HG03520 (cell line): ENCODE measurements around the gene PHKA2.
"Not testable (repeated sequence)": the region's sequence is repeated elsewhere in the genome, so short reads cannot be mapped to it uniquely, and the experiment has no call there.

Source experiments
- ATAC-seq: cut with Tn5 transposase; IDR thresholded peaks from one replicate; pipeline ENCODE4 v1.9.1; 2021; ENCODE audit warnings: mild to moderate bottlenecking, moderate library complexity; ENCODE audit not compliant: unreplicated experiment

PHKA2 gene

DNA sequence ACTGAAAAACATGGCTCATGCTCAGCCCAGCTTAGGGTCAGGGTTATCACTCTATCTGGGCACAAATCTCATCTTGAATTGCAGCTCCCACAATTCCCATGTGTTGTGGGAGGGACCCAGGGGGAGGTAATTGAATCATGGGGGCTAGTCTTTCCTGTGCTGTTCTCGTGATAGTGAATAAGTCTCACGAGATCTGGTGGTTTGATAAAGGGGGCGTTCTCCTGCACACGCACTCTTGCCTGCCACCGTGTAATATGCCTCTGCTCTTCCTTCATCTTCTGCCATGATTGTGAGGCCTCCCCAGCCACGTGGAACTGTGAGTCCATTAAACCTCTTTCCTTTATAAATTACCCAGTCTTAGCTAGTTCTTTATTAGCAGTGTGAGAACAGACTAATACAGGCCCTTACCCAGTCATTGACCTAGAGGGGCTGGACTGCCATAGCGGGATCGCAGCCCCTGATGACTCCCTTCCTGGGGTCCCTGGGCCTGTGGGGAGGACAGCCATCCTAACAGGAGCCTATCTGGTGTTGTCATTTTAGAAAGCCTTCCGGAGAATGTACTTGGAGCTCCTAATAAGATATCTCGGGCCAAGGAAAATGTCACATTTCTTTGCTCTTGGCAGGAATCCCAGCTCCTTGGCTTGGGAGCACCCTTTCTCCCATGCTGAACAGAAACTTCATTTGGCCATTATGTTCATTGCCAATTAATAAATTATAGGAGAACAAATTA lies 112.6 kb downstream of the PHKA2 start:
- ATAC-seq: no peak

DNA sequence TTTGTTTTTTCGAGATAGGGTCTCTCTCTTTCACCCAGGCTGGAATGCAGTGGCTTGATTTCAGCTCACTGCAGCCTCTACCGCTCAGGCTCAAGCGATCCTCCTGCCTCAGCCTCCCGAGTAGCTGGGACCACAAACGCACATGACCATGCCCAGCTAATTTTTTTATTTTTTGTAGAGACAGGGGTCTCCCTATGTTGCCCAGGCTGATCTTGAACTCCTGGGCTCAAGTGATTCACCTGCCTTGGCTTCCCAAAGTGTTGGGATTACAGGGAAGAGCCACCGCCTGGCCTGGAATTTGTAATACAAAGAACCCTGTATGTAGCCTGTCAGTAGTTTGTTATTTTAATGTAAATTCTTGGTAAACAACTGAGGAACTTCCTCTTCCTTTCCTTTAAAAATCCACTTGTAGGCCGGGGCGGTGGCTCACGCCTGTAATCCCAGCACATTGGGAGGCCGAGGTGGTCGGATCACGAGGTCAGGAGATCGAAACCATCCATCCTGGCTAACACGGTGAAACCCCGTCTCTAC lies 119.5 kb downstream of the PHKA2 start:
- no peak for ATAC-seq

DNA sequence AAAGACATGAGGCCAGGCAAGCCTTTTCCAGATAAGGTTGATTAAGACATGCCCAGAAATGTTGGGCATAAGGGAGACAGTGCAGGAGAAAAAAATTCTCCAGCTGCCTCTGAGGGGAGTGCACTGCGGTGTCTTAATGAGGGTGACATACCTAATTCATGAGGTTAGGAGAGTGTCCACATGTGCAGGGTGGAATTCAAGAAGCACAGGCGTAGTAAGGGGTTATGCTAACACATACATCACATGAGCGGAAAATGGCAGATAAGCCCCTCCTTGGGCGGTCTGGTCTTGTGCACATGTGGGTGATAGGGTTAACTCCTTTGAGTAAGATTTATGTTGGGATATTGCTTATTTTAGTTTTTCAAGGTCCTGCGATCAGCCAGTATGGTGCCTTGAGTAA lies 122.4 kb downstream of the PHKA2 start:
- ATAC-seq: no peak

DNA sequence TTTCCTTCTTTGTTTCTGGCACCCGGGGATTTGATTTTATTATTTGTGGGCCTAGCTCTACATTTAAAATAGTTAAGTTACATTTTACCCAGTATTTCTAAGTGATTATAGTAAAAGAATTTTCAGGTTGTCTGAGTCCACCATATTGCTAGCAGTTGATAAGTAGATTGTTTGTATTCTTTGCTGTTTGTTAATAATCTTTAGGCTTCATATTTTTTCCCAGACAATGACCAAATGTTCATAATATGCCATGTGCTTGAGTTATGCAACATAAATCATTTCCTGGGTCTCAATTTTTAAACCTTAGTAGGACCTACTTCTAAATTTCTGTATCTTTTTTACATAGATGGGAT lies 127.3 kb downstream of the PHKA2 start:
- ATAC-seq: no peak

DNA sequence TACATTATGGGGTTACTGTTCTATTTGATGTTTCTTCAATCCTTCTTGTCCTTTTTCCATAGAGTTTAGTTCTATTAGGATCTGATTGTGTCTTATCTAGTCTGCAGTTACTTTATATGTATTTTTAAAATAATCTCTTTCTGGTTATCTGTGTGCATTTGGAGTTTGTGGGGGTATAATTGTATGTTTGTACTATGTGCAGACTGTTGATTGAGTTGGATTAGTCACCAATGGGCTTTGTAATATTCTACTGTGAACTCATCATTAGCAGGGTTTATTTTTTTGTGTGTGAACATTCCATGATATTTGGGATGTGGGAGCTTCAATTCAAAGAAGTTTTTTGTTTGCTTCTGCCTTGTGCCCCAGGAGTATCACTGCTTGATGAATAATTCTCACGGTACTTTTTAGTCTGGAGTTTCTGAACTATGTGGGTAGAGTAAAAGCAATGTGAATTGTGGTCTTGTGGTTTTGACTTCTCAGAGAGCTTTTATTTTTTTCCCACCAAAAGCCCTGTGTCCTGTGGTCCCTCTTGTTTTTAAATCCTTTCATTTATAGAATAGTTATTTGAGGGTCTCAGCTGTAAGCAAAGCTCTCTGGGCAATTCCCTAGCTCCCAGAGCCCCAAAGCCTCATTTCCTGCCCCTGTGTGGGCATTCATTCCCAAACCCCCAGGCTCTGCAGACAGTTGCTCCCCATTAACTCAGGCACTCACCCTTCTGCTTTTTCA lies 127.8 kb downstream of the PHKA2 start:
- peak; percentile 91 for ATAC-seq

DNA sequence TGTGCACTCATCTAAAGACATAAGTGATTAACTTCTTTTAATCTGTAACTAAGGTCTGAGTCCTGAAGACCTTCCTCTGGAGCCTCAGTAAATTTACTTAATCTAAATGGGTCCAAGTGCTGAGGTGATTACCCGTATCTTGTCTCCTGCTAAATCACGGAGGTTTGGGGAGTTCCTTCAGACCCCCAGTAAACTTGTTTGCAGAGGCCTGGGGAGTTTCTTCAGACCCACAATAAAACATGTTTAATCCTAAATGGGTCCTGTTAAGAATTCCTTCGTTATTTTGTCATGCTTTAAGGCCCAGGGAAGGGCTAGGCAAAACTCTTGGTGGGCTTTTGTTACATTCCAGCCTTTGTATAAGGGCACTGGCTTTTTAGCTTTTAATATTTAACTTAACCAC lies 136.0 kb downstream of the PHKA2 start:
- not testable (repeated sequence) for ATAC-seq
